GM21447 (cell line): ENCODE measurements around the gene FAM131A.

Experiments
- ATAC-seq: cut with Tn5 transposase; IDR thresholded peaks from one replicate; pipeline ENCODE4 v1.9.1; 2021; ENCODE audit not compliant: unreplicated experiment

Gene FAM131A

GRCh38 chr3:184389384-184389783 is 52.0 kb downstream of the FAM131A start:
- ATAC-seq: no peak

GRCh38 chr3:184389935-184390528 is 52.6 kb downstream of the FAM131A start:
- no peak for ATAC-seq

GRCh38 chr3:184391266-184391665 is 53.9 kb downstream of the FAM131A start:
- no peak for ATAC-seq

GRCh38 chr3:184395320-184395660 is 57.9 kb downstream of the FAM131A start:
- ATAC-seq: no peak
